Spleen (tissue), 7 donors: Measurements from ENCODE around the gene BTG2.

ENCODE experiments used
- CTCF ChIP-seq, 11 experiments: fragments of 200-600 bp in 7 of 11; fragments of 450-650 bp in 4 of 11; sonication (generic) in 4 of 11; IDR thresholded peaks in 8 of 11; conservative IDR thresholded peaks in 3 of 11; 1 replicate in 7 of 11; 2 replicates in 4 of 11; pipeline versions ENCODE4 v1.4.0 to v1.8.0; 2016 to 2021; ENCODE audit warnings: antibody characterized with exemption in 11 of 11, inconsistent platforms in 4 of 11, mild to moderate bottlenecking in 1 of 11
- POLR2A ChIP-seq, 3 donors: fragments of 450-650 bp; IDR thresholded peaks; one replicate each; pipeline ENCODE4 v1.5.1; 2017; ENCODE audit warnings: antibody characterized with exemption in 3 of 3, mild to moderate bottlenecking in 1 of 3
- POLR2AphosphoS5 ChIP-seq, 3 donors: sonication (generic); formaldehyde crosslinking; IDR thresholded peaks; one replicate each; pipeline ENCODE4 v1.5.1; 2017; ENCODE audit warnings: antibody characterized with exemption in 3 of 3
- donor health status: DM: no; HTN: no; CAD: no; lungs with moderate emphysema.
- donor health status: DM: no; HTN: no; CAD: no.
- donor health status: DM: no; HTN: no; CAD: no.

GRCh38 chr1:203271962-203272632 is 33.2 kb upstream of the BTG2 start:
- TF ChIP-seq POLR2A (IDR thresholded peaks at IDR 0.05) (no peak), CTCF (IDR thresholded peaks at IDR 0.05 in 8 of 11, conservative IDR thresholded peaks at IDR 0.05 in 3 of 11) (no peak), POLR2AphosphoS5 (IDR thresholded peaks at IDR 0.05) (no peak)
